ENCODE measurements around the gene SEMA5A.

SEMA5A gene

GRCh38 chr5:9505225-9505624 is 40.6 kb downstream of the SEMA5A start:
- no peak overlapping the region for H3K9ac ChIP-seq (ENCODE audit: low read depth, low read length)
- no peaks in the 10 kb centered on the region for H3K9me3 ChIP-seq (ENCODE audit: insufficient read depth, low read depth, low read length)
- H3K27ac ChIP-seq (ENCODE audit: low read length), result no peak overlapping the region
- no peaks in the 10 kb centered on the region for H3K4me1 ChIP-seq (ENCODE audit: insufficient read depth, low read length)
- no peaks in the 10 kb centered on the region for H3K36me3 ChIP-seq (ENCODE audit: insufficient read depth, low read depth, low read length)
- H3K4me3 ChIP-seq (ENCODE audit: low read length), result no peak overlapping the region
- no peaks in the 10 kb centered on the region for H3K27me3 ChIP-seq (ENCODE audit: insufficient read depth, low read length)

- no peak overlapping the region for H3K27ac ChIP-seq (ENCODE audit: low read length)
- H3K36me3 ChIP-seq (ENCODE audit: insufficient read depth, low read depth, low read length), result no peaks in the 10 kb centered on the region
- H3K4me3 ChIP-seq (ENCODE audit: low read length), result no peak overlapping the region
- no peaks in the 10 kb centered on the region for H3K9me3 ChIP-seq (ENCODE audit: insufficient read depth, low read depth, low read length)
- H3K9ac ChIP-seq (ENCODE audit: low read depth, low read length), result no peak overlapping the region
- H3K27me3 ChIP-seq (ENCODE audit: insufficient read depth, low read length), result no peaks in the 10 kb centered on the region
- H3K4me1 ChIP-seq (ENCODE audit: insufficient read depth, low read length), result no peaks in the 10 kb centered on the region; the same call in 1 of the 2 replicates
These were observed 43.0 kb downstream of the SEMA5A start for GRCh38 chr5:9502864-9503263.

- Histone ChIP-seq H3K36me3 (ENCODE audit: insufficient read depth, low read depth, low read length) (no peaks in the 10 kb centered on the region), H3K9ac (ENCODE audit: low read depth, low read length) (no peak overlapping the region), H3K27ac (ENCODE audit: low read length) (no peak overlapping the region), H3K4me3 (ENCODE audit: low read length) (no peak overlapping the region), H3K27me3 (ENCODE audit: insufficient read depth, low read length) (no peaks in the 10 kb centered on the region), H3K9me3 (ENCODE audit: insufficient read depth, low read depth, low read length) (no peaks in the 10 kb centered on the region), H3K4me1 (ENCODE audit: insufficient read depth, low read length) (no peaks in the 10 kb centered on the region; the same call in 1 of the 2 replicates)
These were observed 43.6 kb downstream of the SEMA5A start for GRCh38 chr5:9502050-9502834.

GRCh38 chr5:9500625-9501024 is 45.2 kb downstream of the SEMA5A start:
- Histone ChIP-seq H3K27me3 (ENCODE audit: insufficient read depth, low read length) (no peaks in the 10 kb centered on the region), H3K9me3 (ENCODE audit: insufficient read depth, low read depth, low read length) (no peaks in the 10 kb centered on the region), H3K4me1 (ENCODE audit: insufficient read depth, low read length) (peaks cover 5% of the 10 kb centered on the region; the same call in 1 of the 2 replicates), H3K4me3 (ENCODE audit: low read length) (no peak overlapping the region), H3K9ac (ENCODE audit: low read depth, low read length) (no peak overlapping the region), H3K36me3 (ENCODE audit: insufficient read depth, low read depth, low read length) (no peaks in the 10 kb centered on the region), H3K27ac (ENCODE audit: low read length) (no peak overlapping the region)

GRCh38 chr5:9500193-9500592 is 45.7 kb downstream of the SEMA5A start:
- Histone ChIP-seq H3K9ac (ENCODE audit: low read depth, low read length) (no peak overlapping the region), H3K9me3 (ENCODE audit: insufficient read depth, low read depth, low read length) (no peaks in the 10 kb centered on the region), H3K4me1 (ENCODE audit: insufficient read depth, low read length) (peaks cover 7% of the 10 kb centered on the region; the same call in 1 of the 2 replicates), H3K27me3 (ENCODE audit: insufficient read depth, low read length) (no peaks in the 10 kb centered on the region), H3K27ac (ENCODE audit: low read length) (no peak overlapping the region), H3K36me3 (ENCODE audit: insufficient read depth, low read depth, low read length) (no peaks in the 10 kb centered on the region), H3K4me3 (ENCODE audit: low read length) (no peak overlapping the region)

- H3K9ac ChIP-seq (ENCODE audit: low read depth, low read length), result no peak overlapping the region
- H3K4me1 ChIP-seq (ENCODE audit: insufficient read depth, low read length), result peaks cover 10% of the 10 kb centered on the region; the same call in 1 of the 2 replicates
- no peak overlapping the region for H3K4me3 ChIP-seq (ENCODE audit: low read length)
- no peaks in the 10 kb centered on the region for H3K9me3 ChIP-seq (ENCODE audit: insufficient read depth, low read depth, low read length)
- no peaks in the 10 kb centered on the region for H3K27me3 ChIP-seq (ENCODE audit: insufficient read depth, low read length)
- H3K36me3 ChIP-seq (ENCODE audit: insufficient read depth, low read depth, low read length), result no peaks in the 10 kb centered on the region
- no peak overlapping the region for H3K27ac ChIP-seq (ENCODE audit: low read length)
These were observed 46.4 kb downstream of the SEMA5A start for GRCh38 chr5:9499498-9499876.

GRCh38 chr5:9498541-9499497 is 47.1 kb downstream of the SEMA5A start:
- Histone ChIP-seq H3K9ac (ENCODE audit: low read depth, low read length) (no peak overlapping the region), H3K27me3 (ENCODE audit: insufficient read depth, low read length) (no peaks in the 10 kb centered on the region), H3K4me1 (ENCODE audit: insufficient read depth, low read length) (peaks cover 10% of the 10 kb centered on the region; the same call in 1 of the 2 replicates), H3K4me3 (ENCODE audit: low read length) (no peak overlapping the region), H3K36me3 (ENCODE audit: insufficient read depth, low read depth, low read length) (no peaks in the 10 kb centered on the region), H3K27ac (ENCODE audit: low read length) (no peak overlapping the region), H3K9me3 (ENCODE audit: insufficient read depth, low read depth, low read length) (no peaks in the 10 kb centered on the region)

- H3K27ac ChIP-seq (ENCODE audit: low read length), result no peak overlapping the region
- H3K9ac ChIP-seq (ENCODE audit: low read depth, low read length), result no peak overlapping the region
- H3K36me3 ChIP-seq (ENCODE audit: insufficient read depth, low read depth, low read length), result no peaks in the 10 kb centered on the region
- no peak overlapping the region for H3K4me3 ChIP-seq (ENCODE audit: low read length)
- peaks cover 10% of the 10 kb centered on the region; the same call in 1 of the 2 replicates for H3K4me1 ChIP-seq (ENCODE audit: insufficient read depth, low read length)
- no peaks in the 10 kb centered on the region for H3K27me3 ChIP-seq (ENCODE audit: insufficient read depth, low read length)
- H3K9me3 ChIP-seq (ENCODE audit: insufficient read depth, low read depth, low read length), result no peaks in the 10 kb centered on the region
These were observed 48.5 kb downstream of the SEMA5A start for GRCh38 chr5:9497347-9497746.

- H3K4me1 ChIP-seq (ENCODE audit: insufficient read depth, low read length), result peaks cover 10% of the 10 kb centered on the region; the same call in 1 of the 2 replicates
- no peaks in the 10 kb centered on the region for H3K27me3 ChIP-seq (ENCODE audit: insufficient read depth, low read length)
- H3K9me3 ChIP-seq (ENCODE audit: insufficient read depth, low read depth, low read length), result no peaks in the 10 kb centered on the region
- no peak overlapping the region for H3K27ac ChIP-seq (ENCODE audit: low read length)
- no peaks in the 10 kb centered on the region for H3K36me3 ChIP-seq (ENCODE audit: insufficient read depth, low read depth, low read length)
- no peak overlapping the region for H3K9ac ChIP-seq (ENCODE audit: low read depth, low read length)
- H3K4me3 ChIP-seq (ENCODE audit: low read length), result no peak overlapping the region
These were observed 49.1 kb downstream of the SEMA5A start for GRCh38 chr5:9496801-9497200.

- no peak overlapping the region for H3K4me3 ChIP-seq (ENCODE audit: low read length)
These were observed 50.8 kb downstream of the SEMA5A start for GRCh38 chr5:9495121-9495520.

GRCh38 chr5:9494301-9494700 is 51.6 kb downstream of the SEMA5A start:
- no peak overlapping the region for H3K4me3 ChIP-seq (ENCODE audit: low read length)
- H3K36me3 ChIP-seq (ENCODE audit: insufficient read depth, low read depth, low read length), result no peaks in the 10 kb centered on the region
- no peaks in the 10 kb centered on the region for H3K9me3 ChIP-seq (ENCODE audit: insufficient read depth, low read depth, low read length)
- no peaks in the 10 kb centered on the region for H3K27me3 ChIP-seq (ENCODE audit: insufficient read depth, low read length)
- H3K27ac ChIP-seq (ENCODE audit: low read length), result no peak overlapping the region
- no peak overlapping the region for H3K9ac ChIP-seq (ENCODE audit: low read depth, low read length)
- peaks cover 10% of the 10 kb centered on the region; the same call in 1 of the 2 replicates for H3K4me1 ChIP-seq (ENCODE audit: insufficient read depth, low read length)

More at GRCh38 chr5:9495121-9495520, 50.8 kb downstream of the SEMA5A start:
- Histone ChIP-seq H3K27me3 (ENCODE audit: insufficient read depth, low read length) (no peaks in the 10 kb centered on the region), H3K4me1 (ENCODE audit: insufficient read depth, low read length) (peaks cover 10% of the 10 kb centered on the region; the same call in 1 of the 2 replicates), H3K9me3 (ENCODE audit: insufficient read depth, low read depth, low read length) (no peaks in the 10 kb centered on the region), H3K27ac (ENCODE audit: low read length) (no peak overlapping the region), H3K9ac (ENCODE audit: low read depth, low read length) (no peak overlapping the region), H3K36me3 (ENCODE audit: insufficient read depth, low read depth, low read length) (no peaks in the 10 kb centered on the region)
